Activated CD4-positive, alpha-beta T cell treated with anti-CD3 and anti-CD28 coated beads for 4 hours (primary cell): ENCODE results near the gene APC.
"Not testable (repeated sequence)": the region's sequence is repeated elsewhere in the genome, so short reads cannot be mapped to it uniquely, and the experiment has no call there.

Source experiments
- DNase-seq, 2 donors: peaks; one replicate each; pipeline ENCODE4 v3.0.0-alpha.2; 2020

The APC gene

GRCh38 chr5:112860929-112861637, 123.4 kb downstream of the APC start, which contains the start of gene SRP19:
TSS of gene SRP19 (plus strand) at chr5:112861287. CDS start at chr5:112861377, 90 bp downstream.
- peak; percentile 88 to 89 for DNase-seq

GRCh38 chr5:112861638-112861985, 123.9 kb downstream of the APC start:
- DNase-seq: no peak

GRCh38 chr5:112862085-112862484, 124.4 kb downstream of the APC start:
- no peak for DNase-seq

GRCh38 chr5:112863549-112863948, 125.9 kb downstream of the APC start:
- DNase-seq: no peak

- no peak for DNase-seq
Measured at GRCh38 chr5:112865128-112865527, 127.4 kb downstream of the APC start.

GRCh38 chr5:112866739-112867138, 129.1 kb downstream of the APC start:
- no peak for DNase-seq

- no peak for DNase-seq
Measured at GRCh38 chr5:112867411-112867810, 129.7 kb downstream of the APC start.

- DNase-seq: no peak
Measured at GRCh38 chr5:112869948-112870347, 132.3 kb downstream of the APC start.

GRCh38 chr5:112870966-112871365, 133.3 kb downstream of the APC start:
- DNase-seq: no peak

- no peak for DNase-seq
Measured at GRCh38 chr5:112876362-112876761, 138.7 kb downstream of the APC start.

GRCh38 chr5:112878101-112878500, 140.4 kb downstream of the APC start:
- no peak for DNase-seq

- peak; percentile 59 for DNase-seq
Measured at GRCh38 chr5:112878760-112879159, 141.1 kb downstream of the APC start.

GRCh38 chr5:112880219-112880964, 142.7 kb downstream of the APC start:
- no peak for DNase-seq

- DNase-seq: no peak
Measured at GRCh38 chr5:112883192-112883591, 145.5 kb downstream of the APC start.

GRCh38 chr5:112885001-112885400, 147.3 kb downstream of the APC start:
- DNase-seq: no peak

GRCh38 chr5:112886975-112887374, 149.3 kb downstream of the APC start:
- peak in 1 of 2 donors; percentile 11 for DNase-seq

GRCh38 chr5:112892066-112892465, 154.4 kb downstream of the APC start:
- DNase-seq: not testable (repeated sequence)

- DNase-seq: no peak
Measured at GRCh38 chr5:112892776-112893175, 155.1 kb downstream of the APC start.

- no peak for DNase-seq
Measured at GRCh38 chr5:112895682-112896081, 158.0 kb downstream of the APC start.
